Breast epithelium (tissue), 4 donors: ENCODE measurements around the gene TXN2. TPM values are rescaled to one million over a fixed set of nuclear protein-coding genes. Genes with fewer than 3 reads are reported as not detected.

Experiments used
- DNase-seq, 2 donors: peaks; one replicate each; pipeline ENCODE4 v3.0.0-alpha.2; 2019; ENCODE audit warnings: low spot score in 2 of 2
- H3K27ac ChIP-seq, 2 donors: fragments of 200-600 bp; sonication (generic) in 1 of 2; one replicate each; pipeline ENCODE4 v1.5.1; 2016 to 2019; ENCODE audit warnings: mild to moderate bottlenecking in 1 of 2
- H3K27me3 ChIP-seq, 2 donors: fragments of 200-600 bp; sonication (generic) in 1 of 2; one replicate each; pipeline versions ENCODE4 v1.5.1 to v1.6.0; 2017 to 2019; ENCODE audit warnings: control low read depth in 1 of 2, mild to moderate bottlenecking in 1 of 2
- H3K36me3 ChIP-seq: fragments of 200-600 bp; one replicate; pipeline ENCODE4 v1.5.1; 2019
- H3K4me1 ChIP-seq, 2 donors: fragments of 200-600 bp; sonication (generic); one replicate each; pipeline ENCODE4 v1.5.1; 2016 to 2019; ENCODE audit warnings: control low read depth in 1 of 2
- H3K4me3 ChIP-seq, 3 donors: fragments of 200-600 bp; sonication (generic); 1 replicate in 2 of 3; 2 replicates in 1 of 3; pipeline ENCODE4 v1.5.1; 2016 to 2019; ENCODE audit warnings: mild to moderate bottlenecking in 3 of 3, moderate library complexity in 2 of 3
- H3K9me3 ChIP-seq, 2 donors: fragments of 200-600 bp; sonication (generic) in 1 of 2; one replicate each; pipeline ENCODE4 v1.5.1; 2016 to 2019; ENCODE audit warnings: control low read depth in 1 of 2
- CTCF ChIP-seq, 3 donors: fragments of 450-650 bp; IDR thresholded peaks; one replicate each; pipeline ENCODE4 v1.5.1; 2016 to 2017; ENCODE audit warnings: antibody characterized with exemption in 3 of 3, mild to moderate bottlenecking in 3 of 3, moderate library complexity in 3 of 3
- POLR2A ChIP-seq: fragments of 450-650 bp; IDR thresholded peaks from one replicate; pipeline ENCODE4 v1.6.1; 2016; ENCODE audit warnings: antibody characterized with exemption, mild to moderate bottlenecking, moderate library complexity
- POLR2AphosphoS5 ChIP-seq, 3 donors: sonication (generic); formaldehyde crosslinking; IDR thresholded peaks; one replicate each; pipeline ENCODE4 v1.6.1; 2017; ENCODE audit warnings: antibody characterized with exemption in 3 of 3
- intact Hi-C: fragments of 100-400 bp; cut with DNase I; formaldehyde crosslinking; loops from one replicate; pipeline ENCODE4 v1.15.1; 2023; ENCODE audit warnings: low total_unique reads
- total RNA-seq, 3 donors: library from RNA; depleted of rRNA; stranded (reverse); fragments of >200 nt; gene quantifications; one replicate each; pipeline ENCODE4 v1.1.0, GENCODE V29; 2016

TXN2 gene
- total RNA-seq, 3 donors from 2014 or later: 52.3 to 71.1 (median 58.1) TPM

- H3K27ac ChIP-seq: no peak overlapping the region
- intact Hi-C loops: no loop called here
- H3K4me1 ChIP-seq: peaks cover 0 to 5% of the 10 kb centered on the region in 2 donors
- no peaks in the 10 kb centered on the region for H3K27me3 ChIP-seq
- H3K4me3 ChIP-seq: no peak overlapping the region
- no peak for DNase-seq
- no peaks in the 10 kb centered on the region for H3K36me3 ChIP-seq
- no peaks in the 10 kb centered on the region for H3K9me3 ChIP-seq
- TF ChIP-seq POLR2AphosphoS5 (IDR thresholded peaks at IDR 0.05) (no peak), POLR2A (no peak), CTCF (IDR thresholded peaks at IDR 0.05) (no peak)
These were observed 57.7 kb downstream of the TXN2 start for GRCh38 chr22:36423461-36424404.

GRCh38 chr22:36422287-36423014 is 59.0 kb downstream of the TXN2 start:
- H3K4me1 ChIP-seq: peaks cover 2 to 5% of the 10 kb centered on the region in 2 donors
- no peaks in the 10 kb centered on the region for H3K27me3 ChIP-seq
- intact Hi-C loops: no loop called here
- H3K4me3 ChIP-seq: no peak overlapping the region
- no peak overlapping the region for H3K27ac ChIP-seq
- TF ChIP-seq POLR2AphosphoS5 (IDR thresholded peaks at IDR 0.05) (no peak), CTCF (IDR thresholded peaks at IDR 0.05) (no peak), POLR2A (no peak)
- no peaks in the 10 kb centered on the region for H3K36me3 ChIP-seq
- H3K9me3 ChIP-seq: no peaks in the 10 kb centered on the region
- no peak for DNase-seq

- TF ChIP-seq CTCF (IDR thresholded peaks at IDR 0.05) (no peak), POLR2A (no peak), POLR2AphosphoS5 (IDR thresholded peaks at IDR 0.05) (no peak)
- Histone ChIP-seq H3K36me3 (no peaks in the 10 kb centered on the region), H3K27me3 (no peaks in the 10 kb centered on the region), H3K27ac (peak overlapping the region; percentile 82 to 89), H3K4me1 (peaks cover 5 to 7% of the 10 kb centered on the region in 2 donors), H3K9me3 (no peaks in the 10 kb centered on the region), H3K4me3 (peak overlapping the region in 2 of 3 donors; percentile 30 to 56)
- DNase-seq: no peak
- intact Hi-C loops: no loop called here
These were observed 61.2 kb downstream of the TXN2 start for GRCh38 chr22:36419912-36420882.

- H3K9me3 ChIP-seq: no peaks in the 10 kb centered on the region
- no peaks in the 10 kb centered on the region for H3K27me3 ChIP-seq
- DNase-seq: peak in 1 of 2 donors; percentile 60
- TF ChIP-seq CTCF (IDR thresholded peaks at IDR 0.05) (no peak), POLR2A (no peak), POLR2AphosphoS5 (IDR thresholded peaks at IDR 0.05) (peak; percentile 12 to 61 (median 48))
- H3K27ac ChIP-seq: peak overlapping the region; percentile 82 to 89
- H3K36me3 ChIP-seq: no peaks in the 10 kb centered on the region
- H3K4me3 ChIP-seq: peak overlapping the region in 2 of 3 donors; percentile 30 to 56
- intact Hi-C loops: no loop called here
- H3K4me1 ChIP-seq: peaks cover 5 to 7% of the 10 kb centered on the region in 2 donors
These were observed 62.1 kb downstream of the TXN2 start for GRCh38 chr22:36419177-36419911.
